LoVo (cell line): ENCODE results near the gene OSGEPL1.
"Not testable (repeated sequence)": the region's sequence is repeated elsewhere in the genome, so short reads cannot be mapped to it uniquely, and the experiment has no call there.

ENCODE experiments used
- DNase-seq: peaks from one replicate; pipeline ENCODE4 v3.0.0-alpha.2; 2016; ENCODE audit warnings: low spot score

Gene OSGEPL1, protein sequence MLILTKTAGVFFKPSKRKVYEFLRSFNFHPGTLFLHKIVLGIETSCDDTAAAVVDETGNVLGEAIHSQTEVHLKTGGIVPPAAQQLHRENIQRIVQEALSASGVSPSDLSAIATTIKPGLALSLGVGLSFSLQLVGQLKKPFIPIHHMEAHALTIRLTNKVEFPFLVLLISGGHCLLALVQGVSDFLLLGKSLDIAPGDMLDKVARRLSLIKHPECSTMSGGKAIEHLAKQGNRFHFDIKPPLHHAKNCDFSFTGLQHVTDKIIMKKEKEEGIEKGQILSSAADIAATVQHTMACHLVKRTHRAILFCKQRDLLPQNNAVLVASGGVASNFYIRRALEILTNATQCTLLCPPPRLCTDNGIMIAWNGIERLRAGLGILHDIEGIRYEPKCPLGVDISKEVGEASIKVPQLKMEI

DNA sequence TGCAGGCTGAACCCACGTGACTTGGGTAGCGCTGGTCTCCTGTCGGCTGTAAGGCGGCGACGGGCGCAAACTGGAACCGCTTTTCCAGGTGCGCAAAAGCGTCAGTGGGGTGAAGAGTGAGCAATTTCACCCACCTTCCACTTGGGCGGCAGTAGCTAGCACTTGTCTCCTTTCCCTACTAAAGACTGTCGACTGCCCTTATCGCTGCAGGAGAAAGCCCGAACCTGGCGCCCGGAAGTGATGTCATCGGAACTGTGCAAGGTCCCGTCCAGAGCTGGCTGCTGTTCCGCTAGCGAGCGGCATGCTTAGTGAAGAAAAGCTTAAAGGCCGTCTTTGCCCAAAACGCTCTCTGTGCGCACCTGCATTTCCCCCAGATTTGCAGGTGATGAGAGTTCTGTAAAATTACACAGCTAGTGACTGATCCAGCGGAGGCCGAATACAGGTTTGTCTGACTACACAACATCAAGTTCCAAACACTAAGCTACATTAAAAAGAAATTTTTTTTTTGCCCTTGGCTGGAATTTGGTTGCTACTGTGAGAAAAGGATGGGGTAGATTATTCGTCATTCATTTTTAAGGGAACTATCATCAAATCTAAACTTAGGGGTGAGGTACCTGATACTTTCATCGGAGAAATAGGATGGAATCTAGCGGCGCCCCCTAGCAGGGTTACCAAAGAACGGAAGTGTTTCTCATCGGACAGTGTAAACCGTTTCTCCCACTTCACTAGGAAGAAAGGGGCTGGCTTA, at the start of gene OSGEPL1:
TSS of gene OSGEPL1 (minus strand) at position 242 of the 748 bp plus-strand sequence. CDS start 1,152 bp downstream, outside the sequence.
- DNase-seq = peak; percentile 94

DNA sequence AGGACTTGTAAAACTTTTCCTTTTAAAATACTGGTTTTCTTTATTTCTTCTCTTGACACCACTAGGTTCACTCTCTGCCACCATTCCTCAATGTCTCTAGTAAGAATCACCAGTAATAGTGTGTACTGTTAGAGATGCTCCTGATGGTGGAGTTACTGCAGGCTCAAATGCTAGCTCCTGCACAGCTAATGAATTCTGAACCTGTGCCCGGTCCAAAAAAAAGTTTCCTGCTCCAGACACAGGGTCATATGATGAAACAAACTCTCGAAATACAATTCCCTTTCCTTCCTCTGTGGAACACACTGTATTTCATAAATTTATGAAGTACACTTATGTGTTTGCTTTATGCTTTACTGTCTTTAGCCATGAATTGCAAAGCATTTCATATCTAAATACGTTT, 40.8 kb upstream of the OSGEPL1 start:
- no peak for DNase-seq

DNA sequence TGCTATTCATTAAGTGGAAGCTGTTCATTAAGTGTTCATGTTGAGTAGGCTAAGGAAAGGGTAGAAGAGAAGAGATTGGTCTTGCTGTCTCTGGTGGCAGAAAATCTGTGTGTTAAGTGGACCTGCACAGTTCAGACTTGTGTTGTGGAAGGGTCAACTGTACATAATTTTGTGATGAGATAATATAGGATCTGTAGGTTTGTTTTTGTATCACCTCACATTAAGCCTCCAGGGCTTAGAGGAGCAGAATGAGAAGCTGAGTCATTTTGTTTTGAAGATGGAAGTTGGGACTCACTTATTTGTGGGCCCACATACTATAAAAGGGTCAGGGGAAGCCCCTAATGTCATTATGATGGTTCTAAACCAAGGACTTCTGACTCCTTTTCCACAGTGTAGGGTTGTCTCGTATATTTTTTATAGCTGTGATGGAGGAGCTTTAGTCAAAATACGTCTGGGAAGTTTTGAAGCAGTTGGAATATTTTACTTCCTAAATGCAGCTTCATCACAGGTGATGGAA, 39.9 kb upstream of the OSGEPL1 start:
- no peak for DNase-seq

DNA sequence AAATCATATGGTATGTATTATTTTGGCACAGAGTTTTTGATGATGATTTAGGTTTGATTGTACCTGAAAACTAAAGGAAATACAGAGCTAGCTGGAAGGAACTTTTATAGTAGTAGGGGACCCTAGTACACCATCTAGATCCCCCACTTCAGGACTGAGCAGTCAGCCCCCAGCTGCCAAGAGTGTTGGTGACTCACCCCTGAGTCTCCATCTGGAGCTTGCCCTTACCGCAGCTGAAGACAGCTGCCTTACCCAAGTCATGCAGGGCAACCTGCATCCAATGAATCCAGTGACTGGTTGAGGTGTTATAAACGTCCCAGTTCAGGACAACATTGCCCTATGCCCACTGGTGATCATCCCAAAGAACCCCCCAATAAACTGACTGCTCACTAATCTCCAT, 36.9 kb upstream of the OSGEPL1 start:
- DNase-seq = no peak

DNA sequence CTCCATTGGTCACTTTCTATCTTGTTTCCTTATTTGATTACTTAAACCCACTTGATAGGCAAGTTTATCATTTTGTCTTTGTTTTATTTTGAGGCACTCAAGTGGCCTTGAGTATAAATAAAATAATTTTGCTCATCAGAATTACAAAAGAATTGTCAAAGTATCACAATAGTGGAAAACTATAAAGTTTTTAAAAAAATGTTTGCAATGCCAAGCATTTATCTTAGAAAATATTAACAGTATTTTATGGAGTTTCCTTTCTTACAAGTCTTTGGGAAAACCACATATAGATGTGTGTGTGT, 36.4 kb upstream of the OSGEPL1 start:
- DNase-seq = no peak

DNA sequence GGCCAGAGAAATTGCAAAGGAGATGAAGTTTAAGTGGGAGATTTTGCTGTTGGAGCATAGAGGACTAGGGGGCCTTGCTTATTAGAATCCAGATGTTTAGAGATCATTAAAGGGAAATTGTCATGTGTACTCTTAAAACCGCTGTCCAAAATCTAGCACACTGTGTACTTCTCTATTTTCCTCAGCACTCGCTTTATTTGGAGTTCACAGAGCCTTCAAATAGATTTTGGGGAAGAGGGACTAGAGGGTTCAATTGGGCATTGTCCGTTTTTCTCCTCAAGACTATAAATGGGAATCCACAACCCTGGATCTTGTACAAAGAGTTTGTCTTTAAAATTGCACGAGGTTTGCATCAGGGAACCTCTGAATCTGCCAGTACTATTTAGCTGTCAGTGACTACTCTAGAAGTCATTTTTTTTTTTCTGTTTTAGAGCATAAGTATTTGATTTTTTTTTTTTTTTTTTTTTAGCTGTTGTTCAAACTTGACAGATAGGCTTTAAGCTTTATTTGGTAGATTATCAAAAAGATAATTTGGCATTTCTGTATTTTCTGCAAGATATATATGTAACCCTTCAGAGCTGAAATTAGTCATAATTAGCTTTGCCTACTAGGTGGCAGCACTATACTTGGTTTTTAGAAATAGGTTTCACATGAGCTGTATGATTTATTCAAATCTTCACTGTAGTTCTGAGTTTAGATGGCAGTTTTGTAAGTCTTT, 35.9 kb upstream of the OSGEPL1 start:
- no peak for DNase-seq

DNA sequence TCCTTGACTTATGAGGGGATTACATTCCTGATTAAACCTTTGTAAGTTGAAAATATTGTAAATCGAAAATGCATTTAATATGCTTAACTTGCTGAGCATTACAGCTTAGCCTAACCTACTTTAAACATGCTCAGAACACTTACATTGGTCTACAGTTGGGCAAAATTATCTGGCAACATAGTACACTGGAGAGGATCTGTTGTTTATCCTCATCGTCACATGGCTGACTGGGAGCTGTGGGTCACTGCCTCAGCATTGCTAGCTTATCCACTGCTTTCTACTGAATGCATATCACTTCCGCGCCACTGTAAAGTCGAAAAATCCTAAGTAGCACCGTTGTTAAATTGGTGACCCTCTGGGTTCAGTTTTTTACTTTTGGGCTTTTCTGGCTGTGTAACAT, 35.3 kb upstream of the OSGEPL1 start:
- no peak for DNase-seq

DNA sequence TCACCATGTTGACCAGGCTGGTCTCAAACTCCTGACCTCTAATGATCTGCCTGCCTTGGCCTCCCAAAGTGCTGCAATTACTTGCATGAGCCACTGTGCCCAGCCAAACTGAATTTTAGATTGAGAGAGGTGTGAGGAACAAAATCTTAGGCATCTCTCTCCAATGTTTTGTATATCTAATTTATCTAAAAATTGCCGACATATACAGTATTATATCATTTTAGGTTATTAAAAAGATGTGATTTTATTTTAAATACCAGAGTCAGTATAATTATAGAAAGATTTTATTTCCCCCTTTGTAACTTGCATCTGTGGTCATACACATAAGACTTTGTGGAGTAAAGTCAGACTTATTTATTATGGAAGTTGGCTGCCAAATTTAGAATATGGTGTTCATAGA, 31.7 kb upstream of the OSGEPL1 start:
- DNase-seq = no peak

DNA sequence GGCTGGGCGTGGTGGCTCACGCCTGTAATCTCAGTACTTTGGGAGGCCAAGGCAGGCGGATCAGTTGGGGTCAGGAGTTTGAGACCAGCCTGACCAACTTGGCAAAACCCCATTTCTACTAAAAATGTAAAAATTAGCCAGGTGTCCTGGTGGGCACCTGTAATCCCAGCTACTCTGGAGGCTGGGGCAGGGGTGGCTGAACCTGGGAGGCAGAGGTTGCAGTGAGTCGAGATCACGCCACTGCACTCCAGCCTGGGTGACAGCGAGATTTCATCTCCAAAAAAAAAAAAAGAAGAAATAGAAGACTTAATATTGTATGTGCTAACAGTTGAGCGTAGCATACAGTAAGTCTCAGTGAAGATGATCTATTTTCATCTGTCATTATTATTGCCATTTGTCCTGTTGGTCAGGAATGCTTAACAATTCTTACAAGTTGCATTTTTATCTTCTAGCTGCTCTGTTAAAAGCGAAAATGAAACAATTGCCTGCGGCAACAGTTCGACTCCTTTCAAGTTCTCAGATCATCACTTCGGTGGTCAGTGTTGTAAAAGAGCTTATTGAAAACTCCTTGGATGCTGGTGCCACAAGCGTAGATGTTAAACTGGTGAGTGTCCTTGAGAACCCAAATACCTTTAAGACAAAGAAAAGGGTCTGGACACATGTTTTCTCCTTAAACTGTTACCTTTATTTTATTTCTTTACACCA, 28.9 kb upstream of the OSGEPL1 start:
- DNase-seq = no peak

DNA sequence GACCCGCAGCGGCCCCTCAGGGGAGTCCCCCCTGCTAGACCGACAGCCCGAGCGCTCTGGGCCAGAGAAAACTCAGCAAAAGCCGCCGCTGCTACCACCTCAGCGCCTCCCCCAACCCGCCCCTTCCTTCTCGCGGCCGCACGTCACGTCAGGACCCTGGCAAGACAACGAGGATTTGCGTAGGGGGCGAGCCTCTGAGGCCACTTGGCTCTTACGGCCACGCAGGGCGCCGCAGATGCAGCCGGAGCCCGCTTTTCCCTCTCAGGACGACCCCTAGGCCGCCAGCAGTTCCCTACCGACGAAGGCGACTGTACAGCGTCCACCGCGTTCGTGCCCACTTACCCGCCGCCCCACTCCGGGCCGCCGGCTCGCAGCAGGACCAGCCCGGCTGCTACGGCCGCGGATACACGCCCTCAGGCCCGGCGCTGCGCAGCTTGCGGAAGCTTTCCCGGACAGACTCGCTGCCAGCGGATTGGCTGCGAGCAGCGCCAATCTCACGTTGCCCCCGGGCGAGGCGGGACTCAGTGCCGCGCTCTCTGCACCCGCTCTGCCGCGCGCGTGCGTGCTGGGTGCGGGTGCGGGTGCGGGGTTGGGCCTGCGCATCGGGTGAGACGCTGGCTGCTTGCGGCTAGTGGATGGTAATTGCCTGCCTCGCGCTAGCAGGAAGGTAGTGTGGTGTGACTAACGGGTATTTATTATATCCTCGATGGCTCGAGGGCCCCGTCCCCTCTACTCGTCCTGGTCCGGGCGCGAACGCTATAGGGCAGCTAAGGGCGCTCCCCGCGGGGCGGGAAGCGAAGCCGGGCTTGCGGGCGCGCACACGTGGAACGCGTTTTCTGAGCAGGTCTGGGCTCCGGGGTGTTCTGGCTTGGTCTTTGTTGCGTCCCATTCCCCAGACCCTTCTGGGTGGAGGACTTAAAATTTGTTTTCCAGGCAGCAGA, 21.6 kb upstream of the OSGEPL1 start, which contains the start of the genes ORMDL1 and PMS1:
TSS of gene ORMDL1 (minus strand) at position 413 of the 941 bp plus-strand sequence. CDS start 1,744 bp downstream, outside the sequence.
TSS of gene PMS1 (plus strand) at position 524 of the 941 bp plus-strand sequence. CDS start 7,360 bp downstream, outside the sequence.
- DNase-seq = peak; percentile 97

DNA sequence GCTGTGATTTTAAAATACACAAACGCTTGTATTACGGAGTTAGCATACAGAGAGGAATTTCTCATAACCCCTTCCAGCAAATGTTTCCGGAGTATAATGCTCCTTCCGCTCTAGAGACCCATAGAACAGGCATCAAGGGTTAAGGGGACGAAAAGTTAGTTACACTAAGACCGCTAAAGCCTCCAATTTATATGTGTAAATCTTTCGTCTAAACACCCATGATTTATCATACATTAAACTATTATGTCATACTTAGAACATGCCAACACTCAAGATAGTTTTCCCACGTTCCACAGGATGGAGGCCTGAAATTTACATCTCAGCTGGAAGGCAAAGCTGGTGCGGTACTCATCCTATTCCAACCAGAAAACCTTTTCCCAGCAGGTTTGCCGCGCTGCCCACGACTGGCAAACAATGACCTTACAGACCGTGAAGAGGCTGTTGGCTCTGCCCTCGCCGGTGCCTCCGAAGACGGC, 20.9 kb upstream of the OSGEPL1 start:
- peak; percentile 21 for DNase-seq

DNA sequence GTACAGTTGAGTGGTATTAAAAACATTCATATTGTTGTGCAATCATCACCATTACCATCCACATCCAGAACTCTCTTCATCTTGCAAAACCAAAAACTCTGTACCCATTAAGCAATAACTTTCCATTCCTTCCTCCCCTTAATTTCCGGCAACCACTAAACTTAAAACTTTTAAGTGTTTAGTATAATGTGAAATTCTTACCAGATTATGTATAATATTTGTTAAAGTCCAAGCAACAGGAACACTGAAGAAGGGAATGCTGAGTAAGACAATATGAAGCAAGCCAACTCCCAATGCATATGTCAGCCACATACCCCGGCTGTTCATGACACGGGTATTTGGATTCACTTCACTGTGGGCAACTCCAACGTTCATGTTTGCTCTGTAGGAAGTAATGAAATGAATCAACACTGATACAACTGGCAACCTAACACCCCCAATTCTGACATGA, 19.7 kb upstream of the OSGEPL1 start:
- no peak for DNase-seq

DNA sequence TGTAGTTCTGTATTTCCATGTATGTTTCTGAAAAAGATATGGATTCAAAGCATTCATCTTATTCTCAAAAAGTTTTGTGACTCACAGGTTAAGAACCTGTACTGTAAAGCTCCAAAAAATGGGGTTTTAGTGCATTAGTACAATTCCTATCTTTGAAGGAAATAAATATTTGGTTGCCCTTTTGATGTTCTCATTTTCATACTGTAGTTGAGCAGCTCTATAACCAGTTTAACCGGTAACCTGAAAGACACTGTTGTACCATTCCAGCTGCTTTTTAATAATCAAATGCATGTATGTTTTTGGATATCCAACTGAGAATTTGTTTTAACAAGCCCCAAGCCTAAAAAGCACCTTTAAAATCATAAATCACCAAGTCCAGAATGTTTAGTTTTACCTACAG, 9.6 kb upstream of the OSGEPL1 start:
- DNase-seq = no peak

DNA sequence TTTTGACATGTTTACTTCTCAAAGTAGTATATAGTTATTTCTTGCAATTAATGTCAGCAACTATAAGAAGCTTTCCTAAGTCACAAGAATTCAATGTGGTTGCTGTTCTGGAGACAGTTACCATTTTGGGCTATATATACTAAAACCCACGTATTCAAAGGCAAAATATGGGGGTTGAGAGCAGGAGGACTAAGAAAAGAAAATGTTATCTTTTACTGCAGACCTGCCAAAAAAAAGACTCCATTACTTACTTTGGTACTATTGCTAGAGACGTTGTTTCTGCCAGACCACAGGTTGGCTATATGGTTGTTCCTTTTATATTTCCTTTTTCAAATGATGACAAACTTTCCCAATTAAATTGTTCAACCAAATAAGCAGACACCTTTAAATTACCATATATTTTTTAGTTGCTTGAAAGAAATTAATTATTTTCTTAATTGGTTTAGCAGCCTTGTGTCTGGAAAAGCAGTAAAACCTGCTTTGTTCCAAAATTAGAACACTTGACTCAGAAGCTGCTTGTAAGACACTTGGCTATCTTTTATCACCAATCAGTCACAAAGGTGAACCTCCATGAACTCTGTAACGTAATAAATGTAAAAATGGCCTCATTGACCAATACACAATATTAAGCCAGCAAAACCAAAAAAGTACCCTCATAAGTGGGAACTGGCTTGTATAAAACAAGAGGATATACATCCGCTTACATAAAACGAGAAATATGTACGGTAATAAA, 8.2 kb upstream of the OSGEPL1 start:
- DNase-seq = no peak

DNA sequence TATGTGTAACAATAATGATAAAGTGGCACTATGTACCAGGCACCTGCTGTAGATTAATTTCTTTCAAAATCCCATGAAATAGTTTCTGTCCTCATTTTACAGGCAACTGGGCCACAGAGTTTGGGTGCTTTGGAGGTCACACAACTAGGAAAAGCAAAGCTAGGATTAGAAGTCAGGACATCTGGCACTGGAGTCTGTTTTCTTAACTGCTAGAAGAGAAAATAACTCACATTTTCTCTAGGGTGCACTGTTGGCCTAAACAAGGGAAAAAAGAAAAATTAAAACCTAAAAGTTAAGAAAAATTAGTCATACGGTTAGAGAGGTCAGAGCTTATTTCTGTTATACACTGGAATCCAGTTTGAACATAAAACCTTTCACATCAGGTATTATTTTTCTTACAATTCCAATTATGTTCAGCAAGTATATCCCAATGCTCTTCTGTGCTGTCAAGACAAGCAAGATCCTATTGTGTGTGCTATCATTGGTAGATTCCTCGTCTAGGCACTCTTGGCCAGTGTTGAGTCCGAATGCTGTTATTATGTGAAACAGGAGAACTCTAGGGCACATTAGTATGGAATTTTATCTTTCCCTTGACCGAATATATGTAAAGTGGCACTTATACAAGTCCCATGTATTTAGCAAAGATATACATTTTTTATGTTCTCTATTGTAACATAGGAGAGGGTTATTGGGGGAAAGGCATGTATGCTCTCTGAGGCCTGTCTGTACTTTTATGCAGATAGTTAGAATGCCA, 1.5 kb upstream of the OSGEPL1 start:
- no peak for DNase-seq

DNA sequence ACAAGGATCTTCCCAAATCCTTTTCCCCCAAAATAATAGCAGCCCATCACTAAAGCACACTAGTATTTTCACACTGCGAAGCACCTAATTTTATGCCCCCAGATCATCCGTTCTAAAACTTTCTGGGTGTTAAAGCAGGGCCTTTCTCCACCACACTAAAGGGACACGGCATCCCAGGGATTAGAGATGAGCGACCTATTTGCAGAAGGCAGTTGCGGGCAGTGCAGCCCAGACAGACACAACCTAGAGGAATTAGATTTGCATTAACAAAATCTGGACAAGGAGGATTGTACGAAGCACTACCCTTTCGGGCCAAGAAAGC, 402 bp downstream of the OSGEPL1 start:
- DNase-seq = no peak

DNA sequence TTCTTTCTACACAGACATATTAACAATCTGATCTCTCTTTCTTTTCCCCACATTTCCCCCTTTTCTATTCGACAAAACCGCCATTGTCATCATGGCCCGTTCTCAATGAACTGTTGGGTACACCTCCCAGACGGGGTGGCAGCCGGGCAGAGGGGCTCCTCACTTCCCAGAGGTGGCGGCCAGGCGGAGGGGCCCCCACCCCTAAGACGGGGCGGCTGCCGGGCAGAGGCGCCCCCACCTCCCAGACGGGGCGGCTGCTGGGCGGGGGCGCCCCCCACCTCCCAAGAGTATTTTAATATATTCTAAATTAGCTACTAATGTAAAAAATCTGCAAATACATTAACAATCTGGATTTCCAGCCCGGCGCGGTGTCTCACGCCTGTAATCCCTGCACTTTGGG, 2.4 kb downstream of the OSGEPL1 start:
- DNase-seq = not testable (repeated sequence)

DNA sequence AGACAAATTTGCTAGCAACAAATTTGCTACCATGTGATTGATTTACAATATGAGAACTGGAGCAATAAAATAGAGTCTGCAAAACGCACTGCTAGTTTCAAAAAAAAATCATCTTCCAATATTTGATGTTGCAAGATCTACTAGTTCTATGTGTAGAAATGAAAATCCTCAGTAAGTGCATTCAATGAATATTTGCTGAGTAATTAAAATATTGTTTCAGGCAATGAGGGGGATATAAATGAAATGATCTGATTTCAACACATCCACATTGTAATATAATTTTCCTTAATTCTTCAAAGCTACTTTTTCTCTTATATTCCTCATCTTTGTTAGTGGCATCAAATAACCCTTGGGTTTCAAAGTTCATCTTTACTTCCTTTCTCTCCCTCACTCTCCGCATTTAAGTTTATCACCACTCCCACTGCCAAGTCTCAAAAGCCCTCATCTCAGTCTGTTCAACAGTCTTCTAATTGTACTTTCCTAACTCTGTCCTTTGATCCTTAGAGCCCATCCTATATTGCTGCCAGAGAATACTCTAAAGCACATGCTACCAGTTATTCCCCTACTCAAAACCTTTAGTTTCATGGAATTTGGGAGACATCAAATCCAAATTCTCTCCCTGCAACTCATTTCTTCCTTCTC, 6.2 kb downstream of the OSGEPL1 start:
- DNase-seq = no peak
